ENCODE data around the gene CNPY1. TPM values are rescaled to one million over a fixed set of nuclear protein-coding genes. Genes with fewer than 3 reads are reported as not detected.

CNPY1 gene
- total RNA-seq, 4 donors from 2014 or later = not detected

GRCh38 chr7:155578016-155578415 is 31.7 kb upstream of the CNPY1 start:
- Histone ChIP-seq H3K4me3 (no peak overlapping the region), H3K27me3 (peaks cover 19% of the 10 kb centered on the region), H3K9me3 (no peaks in the 10 kb centered on the region), H3K27ac (no peak overlapping the region), H3K36me3 (no peaks in the 10 kb centered on the region), H3K4me1 (no peaks in the 10 kb centered on the region)
- TF ChIP-seq POLR2A (IDR thresholded peaks at IDR 0.05) = no peak
- no peak for TF ChIP-seq EP300 (IDR thresholded peaks at IDR 0.05)
- no peak for TF ChIP-seq CTCF (IDR thresholded peaks at IDR 0.05)
- no peak for TF ChIP-seq POLR2AphosphoS5 (IDR thresholded peaks at IDR 0.05)
- DNase-seq (ENCODE audit: low spot score in 2 of 2) = peak in 1 of 2 donors; percentile 41
- WGBS = no CpG with 5 or more reads among the region's 13 CpGs

GRCh38 chr7:155577509-155577905 is 31.1 kb upstream of the CNPY1 start:
- peaks cover 21% of the 10 kb centered on the region for H3K27me3 ChIP-seq
- no peak overlapping the region for H3K27ac ChIP-seq
- H3K4me3 ChIP-seq = no peak overlapping the region
- H3K9me3 ChIP-seq = no peaks in the 10 kb centered on the region
- H3K4me1 ChIP-seq = no peaks in the 10 kb centered on the region
- H3K36me3 ChIP-seq = no peaks in the 10 kb centered on the region
- TF ChIP-seq CTCF (IDR thresholded peaks at IDR 0.05) (no peak), POLR2A (IDR thresholded peaks at IDR 0.05) (no peak), EP300 (IDR thresholded peaks at IDR 0.05) (no peak), POLR2AphosphoS5 (IDR thresholded peaks at IDR 0.05) (no peak)
- DNase-seq (ENCODE audit: low spot score in 2 of 2) = peak in 1 of 2 donors; percentile 38
- WGBS = 88% methylated on average over 7 of the region's 16 CpGs

- Histone ChIP-seq H3K9me3 (no peaks in the 10 kb centered on the region), H3K36me3 (no peaks in the 10 kb centered on the region), H3K4me3 (no peak overlapping the region), H3K27ac (no peak overlapping the region), H3K4me1 (no peaks in the 10 kb centered on the region), H3K27me3 (peaks cover 24% of the 10 kb centered on the region)
- TF ChIP-seq POLR2A (IDR thresholded peaks at IDR 0.05) (no peak), POLR2AphosphoS5 (IDR thresholded peaks at IDR 0.05) (no peak), EP300 (IDR thresholded peaks at IDR 0.05) (no peak), CTCF (IDR thresholded peaks at IDR 0.05) (no peak)
- WGBS = 76% methylated on average over 10 of the region's 17 CpGs
- DNase-seq (ENCODE audit: low spot score in 2 of 2) = peak in 1 of 2 donors; percentile 49
Measured at GRCh38 chr7:155576900-155577508, 30.6 kb upstream of the CNPY1 start.

GRCh38 chr7:155576416-155576815 is 30.1 kb upstream of the CNPY1 start:
- Histone ChIP-seq H3K27me3 (peaks cover 30% of the 10 kb centered on the region), H3K4me3 (no peak overlapping the region), H3K9me3 (no peaks in the 10 kb centered on the region), H3K4me1 (no peaks in the 10 kb centered on the region), H3K27ac (no peak overlapping the region), H3K36me3 (no peaks in the 10 kb centered on the region)
- WGBS = 64% methylated on average over 20 of the region's 20 CpGs
- TF ChIP-seq EP300 (IDR thresholded peaks at IDR 0.05) = no peak
- no peak for TF ChIP-seq POLR2A (IDR thresholded peaks at IDR 0.05)
- TF ChIP-seq CTCF (IDR thresholded peaks at IDR 0.05) = no peak
- no peak for TF ChIP-seq POLR2AphosphoS5 (IDR thresholded peaks at IDR 0.05)
- DNase-seq (ENCODE audit: low spot score in 2 of 2) = peak in 1 of 2 donors; percentile 33

- 86% methylated on average over 10 of the region's 10 CpGs for whole genome bisulfite sequencing
- Histone ChIP-seq H3K9me3 (no peaks in the 10 kb centered on the region), H3K27ac (no peak overlapping the region), H3K4me3 (no peak overlapping the region), H3K27me3 (peaks cover 34% of the 10 kb centered on the region), H3K4me1 (no peaks in the 10 kb centered on the region), H3K36me3 (no peaks in the 10 kb centered on the region)
- no peak for TF ChIP-seq POLR2AphosphoS5 (IDR thresholded peaks at IDR 0.05)
- no peak for TF ChIP-seq EP300 (IDR thresholded peaks at IDR 0.05)
- no peak for TF ChIP-seq CTCF (IDR thresholded peaks at IDR 0.05)
- TF ChIP-seq POLR2A (IDR thresholded peaks at IDR 0.05) = no peak
- DNase-seq (ENCODE audit: low spot score in 2 of 2) = no peak
Measured at GRCh38 chr7:155574556-155575290, 28.4 kb upstream of the CNPY1 start.

Data from suprapubic skin (tissue), 4 donors.